H9 (cell line): Measurements from ENCODE around the gene CLCN5. TPM values are rescaled to one million over a fixed set of nuclear protein-coding genes. Genes with fewer than 3 reads are reported as not detected.

Source experiments
- DNase-seq: peaks from one replicate; pipeline ENCODE4 v3.0.0-alpha.2; 2017
- H2AFZ ChIP-seq: one replicate; pipeline ENCODE4 v1.6.1; 2013; ENCODE audit warnings: mild to moderate bottlenecking, low read length, control low read depth, moderate library complexity
- H2AK5ac ChIP-seq: 2 replicates; pipeline ENCODE4 v1.6.1; 2013; ENCODE audit warnings: low read length, control low read depth, mixed read lengths; ENCODE audit not compliant: insufficient read length
- H2BK120ac ChIP-seq: one replicate; pipeline ENCODE4 v1.6.1; 2013; ENCODE audit warnings: low read depth, mild to moderate bottlenecking, low read length, control low read depth, inconsistent platforms; ENCODE audit not compliant: poor library complexity, severe bottlenecking
- H2BK12ac ChIP-seq: 2 replicates; pipeline ENCODE4 v1.6.1; 2013; ENCODE audit warnings: low read length, control low read depth, mixed read lengths, low read depth; ENCODE audit not compliant: insufficient read length
- H2BK15ac ChIP-seq: 2 replicates; pipeline ENCODE4 v1.6.1; 2013; ENCODE audit warnings: low read depth, low read length, control low read depth
- H2BK20ac ChIP-seq: one replicate; pipeline ENCODE4 v1.6.1; 2013; ENCODE audit warnings: low read depth, mild to moderate bottlenecking, low read length, control low read depth, inconsistent platforms; ENCODE audit not compliant: poor library complexity, severe bottlenecking
- H2BK5ac ChIP-seq: 2 replicates; pipeline ENCODE4 v1.6.1; 2013; ENCODE audit warnings: low read length, control low read depth, mixed read lengths; ENCODE audit not compliant: insufficient read length
- H3K14ac ChIP-seq: 2 replicates; pipeline ENCODE4 v1.6.1; 2013; ENCODE audit warnings: low read length, control low read depth; ENCODE audit not compliant: insufficient read depth
- H3K18ac ChIP-seq: 2 replicates; pipeline ENCODE4 v1.6.1; 2013; ENCODE audit warnings: low read depth, mild to moderate bottlenecking, mixed read lengths, low read length, control low read depth; ENCODE audit not compliant: insufficient read length
- H3K23ac ChIP-seq: 2 replicates; pipeline ENCODE4 v1.6.1; 2013; ENCODE audit warnings: low read length, control low read depth, mixed read lengths, low read depth; ENCODE audit not compliant: insufficient read length
- H3K23me2 ChIP-seq: 2 replicates; pipeline ENCODE4 v1.6.1; 2013; ENCODE audit warnings: low read depth, mild to moderate bottlenecking, mixed read lengths, low read length, control low read depth; ENCODE audit not compliant: insufficient read length, poor library complexity, severe bottlenecking
- H3K27ac ChIP-seq: 2 replicates; pipeline ENCODE4 v1.5.1; 2013; ENCODE audit warnings: low read length, control low read depth, mixed read lengths, low read depth; ENCODE audit not compliant: insufficient read length
- H3K27me3 ChIP-seq: 2 replicates; pipeline ENCODE4 v1.6.1; 2013; ENCODE audit warnings: low read length, control low read depth, inconsistent platforms; ENCODE audit not compliant: insufficient read depth
- H3K4ac ChIP-seq: 2 replicates; pipeline ENCODE4 v1.6.1; 2013; ENCODE audit warnings: low read depth, mild to moderate bottlenecking, control low read depth, inconsistent platforms, low read length, moderate library complexity
- H3K4me1 ChIP-seq: 2 replicates; pipeline ENCODE4 v1.6.1; 2013; ENCODE audit warnings: low read length, control low read depth, inconsistent platforms; ENCODE audit not compliant: insufficient read depth
- H3K4me2 ChIP-seq: 2 replicates; pipeline ENCODE4 v1.6.1; 2013; ENCODE audit warnings: low read length, control low read depth, mixed read lengths; ENCODE audit not compliant: insufficient read length, insufficient read depth
- H3K56ac ChIP-seq: 2 replicates; pipeline ENCODE4 v1.6.1; 2013; ENCODE audit warnings: low read depth, mild to moderate bottlenecking, mixed read lengths, low read length, control low read depth; ENCODE audit not compliant: insufficient read length
- H3K79me1 ChIP-seq: 2 replicates; pipeline ENCODE4 v1.6.1; 2013; ENCODE audit warnings: low read depth, mild to moderate bottlenecking, moderate library complexity, low read length, control low read depth, inconsistent platforms; ENCODE audit not compliant: insufficient read depth, poor library complexity, severe bottlenecking
- H3K79me2 ChIP-seq: 2 replicates; pipeline ENCODE4 v1.6.1; 2013; ENCODE audit warnings: low read length, control low read depth, inconsistent platforms; ENCODE audit not compliant: insufficient read depth
- H3K9ac ChIP-seq: 2 replicates; pipeline ENCODE4 v1.6.1; 2013; ENCODE audit warnings: low read length, control low read depth, mixed read lengths; ENCODE audit not compliant: insufficient read length; ENCODE audit errors: extremely low read depth
- H3K9me3 ChIP-seq: one replicate; pipeline ENCODE4 v1.6.1; 2013; ENCODE audit warnings: low read depth, low read length, inconsistent platforms; ENCODE audit not compliant: control insufficient read depth
- H3T11ph ChIP-seq: one replicate; pipeline ENCODE4 v1.6.1; 2013; ENCODE audit warnings: mild to moderate bottlenecking, low read length, control low read depth, inconsistent platforms
- H4K20me1 ChIP-seq: one replicate; pipeline ENCODE4 v1.6.1; 2013; ENCODE audit not compliant: control insufficient read depth, insufficient read length, insufficient read depth
- H4K5ac ChIP-seq: 2 replicates; pipeline ENCODE4 v1.6.1; 2013; ENCODE audit warnings: low read depth, mild to moderate bottlenecking, mixed read lengths, low read length, control low read depth; ENCODE audit not compliant: insufficient read length
- H4K8ac ChIP-seq: replicated peaks from 2 replicates; pipeline ENCODE4 v1.6.1; 2013; ENCODE audit warnings: low read length, control low read depth, mixed read lengths, low read depth; ENCODE audit not compliant: insufficient read length
- H4K91ac ChIP-seq: 2 replicates; pipeline ENCODE4 v1.6.1; 2013; ENCODE audit warnings: low read depth, mild to moderate bottlenecking, moderate library complexity, mixed read lengths, low read length, control low read depth; ENCODE audit not compliant: insufficient read length
- H3K27ac Mint-ChIP-seq, 3 experiments: 2 replicates in 2 of 3; 3 replicates in 1 of 3; pipeline ENCODE4 v1.8.0; 2020 to 2021; ENCODE audit warnings: mixed read lengths in 3 of 3, mild to moderate bottlenecking in 1 of 3, moderate library complexity in 1 of 3
- H3K27me3 Mint-ChIP-seq: 2 replicates; pipeline ENCODE4 v1.8.0; 2021; ENCODE audit warnings: low read depth, mild to moderate bottlenecking, moderate library complexity, mixed read lengths
- H3K36me3 Mint-ChIP-seq, 3 experiments: 2 replicates in 2 of 3; 3 replicates in 1 of 3; pipeline ENCODE4 v1.8.0; 2020 to 2021; ENCODE audit warnings: low read depth in 3 of 3, mixed read lengths in 3 of 3; ENCODE audit not compliant: insufficient read depth in 1 of 3
- H3K4me1 Mint-ChIP-seq, 2 experiments: 2 replicates each; pipeline ENCODE4 v1.8.0; 2020; ENCODE audit warnings: mixed read lengths in 2 of 2
- H3K4me3 Mint-ChIP-seq, 2 experiments: 2 replicates in 1 of 2; 3 replicates in 1 of 2; pipeline ENCODE4 v1.8.0; 2020 to 2021; ENCODE audit warnings: mild to moderate bottlenecking in 2 of 2, mixed read lengths in 2 of 2, moderate library complexity in 1 of 2
- H3K9me3 Mint-ChIP-seq, 2 experiments: 2 replicates in 1 of 2; 3 replicates in 1 of 2; pipeline ENCODE4 v1.8.0; 2020; ENCODE audit warnings: mild to moderate bottlenecking in 2 of 2, mixed read lengths in 2 of 2, moderate library complexity in 1 of 2
- WGBS: extraction: QIAGEN DNeasy Blood & Tissue Kit; methylation state at CpG from one replicate; pipeline ENCODE4 v1.1.7; 2013; ENCODE audit warnings: missing lambda C conversion rate, low lambda C conversion rate, mixed read lengths; ENCODE audit not compliant: insufficient read length; ENCODE audit errors: extremely low coverage; 5-methylcytosine and 5-hydroxymethylcytosine counted together
- total RNA-seq: library from RNA; stranded (reverse); gene quantifications from 2 replicates; pipeline ENCODE4 v1.2.1, GENCODE V29; 2021
- TF ChIP-seq, protein P1 (sequence below): fragments of 200-600 bp; sonication (generic); conservative IDR thresholded peaks from 3 replicates; pipeline ENCODE4 v1.8.0; 2021; ENCODE audit warnings: antibody characterized with exemption, mild to moderate bottlenecking

CLCN5 gene
- total RNA-seq, 1 experiment from 2014 or later: 5.9 TPM

DNA sequence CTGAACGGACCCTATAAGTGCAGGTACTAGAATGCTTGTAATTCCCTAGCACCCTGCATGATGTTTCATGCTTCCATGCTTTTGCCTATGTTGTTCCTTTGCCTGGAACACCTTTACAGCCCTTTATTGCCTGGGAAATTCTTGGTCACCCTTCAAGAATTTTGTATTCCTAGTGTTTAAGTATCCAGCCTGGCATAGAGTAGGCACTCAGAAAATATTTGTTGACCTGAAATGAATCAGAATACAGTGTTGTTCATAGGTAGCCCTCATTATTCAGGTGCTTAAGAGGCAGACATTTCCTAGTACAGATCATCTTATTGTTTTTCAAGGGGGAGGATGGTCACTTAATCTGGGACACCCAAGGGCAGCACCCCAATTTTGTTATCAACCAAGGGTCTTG lies 203.1 kb downstream of the CLCN5 start:
- Histone ChIP-seq H4K20me1 (no peaks in the 10 kb centered on the region), H3K4me1 (no peaks in the 10 kb centered on the region; the same call in 1 of the 2 replicates), H3K79me1 (no peaks in the 10 kb centered on the region), H3K27me3 (no peaks in the 10 kb centered on the region), H4K8ac (no peak overlapping the region), H3K18ac (no peak overlapping the region), H2AFZ (no peak overlapping the region), H3K23me2 (no peaks in the 10 kb centered on the region), H2BK20ac (no peak overlapping the region), H3K9ac (no peak overlapping the region), H3K4me2 (no peak overlapping the region), H3K4ac (no peak overlapping the region), H4K91ac (no peak overlapping the region), H2BK120ac (no peak overlapping the region), H2BK15ac (no peak overlapping the region), H3K9me3 (no peaks in the 10 kb centered on the region), H2BK5ac (no peak overlapping the region), H3T11ph (no peak overlapping the region), H4K5ac (no peak overlapping the region), H3K27ac (no peak overlapping the region), H2BK12ac (no peak overlapping the region), H2AK5ac (no peak overlapping the region), H3K56ac (no peak overlapping the region), H3K79me2 (no peaks in the 10 kb centered on the region), H3K23ac (no peak overlapping the region), H3K14ac (no peak overlapping the region)
- no CpG with 5 or more reads among the region's 1 CpG for WGBS
- H3K4me3 Mint-ChIP-seq: no peak overlapping the region
- H3K36me3 Mint-ChIP-seq: peaks cover 0 to 2% (median 0%) of the 10 kb centered on the region in 3 experiments; a peak in 1 of 7 replicates
- no peak for DNase-seq
- H3K4me1 Mint-ChIP-seq: peaks cover 7 to 9% of the 10 kb centered on the region in 2 experiments; a peak in 3 of 4 replicates
- TF ChIP-seq, protein P1, sequence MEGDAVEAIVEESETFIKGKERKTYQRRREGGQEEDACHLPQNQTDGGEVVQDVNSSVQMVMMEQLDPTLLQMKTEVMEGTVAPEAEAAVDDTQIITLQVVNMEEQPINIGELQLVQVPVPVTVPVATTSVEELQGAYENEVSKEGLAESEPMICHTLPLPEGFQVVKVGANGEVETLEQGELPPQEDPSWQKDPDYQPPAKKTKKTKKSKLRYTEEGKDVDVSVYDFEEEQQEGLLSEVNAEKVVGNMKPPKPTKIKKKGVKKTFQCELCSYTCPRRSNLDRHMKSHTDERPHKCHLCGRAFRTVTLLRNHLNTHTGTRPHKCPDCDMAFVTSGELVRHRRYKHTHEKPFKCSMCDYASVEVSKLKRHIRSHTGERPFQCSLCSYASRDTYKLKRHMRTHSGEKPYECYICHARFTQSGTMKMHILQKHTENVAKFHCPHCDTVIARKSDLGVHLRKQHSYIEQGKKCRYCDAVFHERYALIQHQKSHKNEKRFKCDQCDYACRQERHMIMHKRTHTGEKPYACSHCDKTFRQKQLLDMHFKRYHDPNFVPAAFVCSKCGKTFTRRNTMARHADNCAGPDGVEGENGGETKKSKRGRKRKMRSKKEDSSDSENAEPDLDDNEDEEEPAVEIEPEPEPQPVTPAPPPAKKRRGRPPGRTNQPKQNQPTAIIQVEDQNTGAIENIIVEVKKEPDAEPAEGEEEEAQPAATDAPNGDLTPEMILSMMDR: no peak
- H3K27me3 Mint-ChIP-seq: no peaks in the 10 kb centered on the region
- H3K9me3 Mint-ChIP-seq: peaks cover 38 to 64% of the 10 kb centered on the region in 2 experiments
- H3K27ac Mint-ChIP-seq: no peak overlapping the region
